ENCODE measurements around the gene RNF225.

- TF ChIP-seq REST (IDR thresholded peaks at IDR 0.05; ENCODE audit: insufficient read depth in 1 of 2, low read depth in 2 of 2, low read length in 2 of 2) (no peak), POLR2AphosphoS5 (IDR thresholded peaks at IDR 0.05; ENCODE audit: low read depth, low read length) (no peak), SIN3A (IDR thresholded peaks at IDR 0.05; ENCODE audit: borderline replicate concordance, insufficient read depth, low read length) (no peak)
Measured at GRCh38 chr19:58379246-58379645, 16.2 kb upstream of the RNF225 start.

Measured in PFSK-1 (cell line).